GM23338 (cell line): ENCODE measurements around the gene PRIMPOL.

Experiments
- POLR2AphosphoS5 ChIP-seq: IDR thresholded peaks from 2 replicates; pipeline ENCODE4 v1.6.1; 2016; ENCODE audit warnings: antibody characterized with exemption, low read depth
- TF ChIP-seq, protein P1 (sequence below): IDR thresholded peaks from one replicate; pipeline ENCODE4 v1.6.1; 2018; ENCODE audit warnings: antibody characterized with exemption; ENCODE audit not compliant: unreplicated experiment

GRCh38 chr4:184664445-184665210, 15.1 kb downstream of the PRIMPOL start:
- TF ChIP-seq, protein P1, sequence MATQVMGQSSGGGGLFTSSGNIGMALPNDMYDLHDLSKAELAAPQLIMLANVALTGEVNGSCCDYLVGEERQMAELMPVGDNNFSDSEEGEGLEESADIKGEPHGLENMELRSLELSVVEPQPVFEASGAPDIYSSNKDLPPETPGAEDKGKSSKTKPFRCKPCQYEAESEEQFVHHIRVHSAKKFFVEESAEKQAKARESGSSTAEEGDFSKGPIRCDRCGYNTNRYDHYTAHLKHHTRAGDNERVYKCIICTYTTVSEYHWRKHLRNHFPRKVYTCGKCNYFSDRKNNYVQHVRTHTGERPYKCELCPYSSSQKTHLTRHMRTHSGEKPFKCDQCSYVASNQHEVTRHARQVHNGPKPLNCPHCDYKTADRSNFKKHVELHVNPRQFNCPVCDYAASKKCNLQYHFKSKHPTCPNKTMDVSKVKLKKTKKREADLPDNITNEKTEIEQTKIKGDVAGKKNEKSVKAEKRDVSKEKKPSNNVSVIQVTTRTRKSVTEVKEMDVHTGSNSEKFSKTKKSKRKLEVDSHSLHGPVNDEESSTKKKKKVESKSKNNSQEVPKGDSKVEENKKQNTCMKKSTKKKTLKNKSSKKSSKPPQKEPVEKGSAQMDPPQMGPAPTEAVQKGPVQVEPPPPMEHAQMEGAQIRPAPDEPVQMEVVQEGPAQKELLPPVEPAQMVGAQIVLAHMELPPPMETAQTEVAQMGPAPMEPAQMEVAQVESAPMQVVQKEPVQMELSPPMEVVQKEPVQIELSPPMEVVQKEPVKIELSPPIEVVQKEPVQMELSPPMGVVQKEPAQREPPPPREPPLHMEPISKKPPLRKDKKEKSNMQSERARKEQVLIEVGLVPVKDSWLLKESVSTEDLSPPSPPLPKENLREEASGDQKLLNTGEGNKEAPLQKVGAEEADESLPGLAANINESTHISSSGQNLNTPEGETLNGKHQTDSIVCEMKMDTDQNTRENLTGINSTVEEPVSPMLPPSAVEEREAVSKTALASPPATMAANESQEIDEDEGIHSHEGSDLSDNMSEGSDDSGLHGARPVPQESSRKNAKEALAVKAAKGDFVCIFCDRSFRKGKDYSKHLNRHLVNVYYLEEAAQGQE: no peak
- TF ChIP-seq POLR2AphosphoS5: no peak
